ENCODE results near the gene DNAJB12. TPM values are rescaled to one million over a fixed set of nuclear protein-coding genes. Genes with fewer than 3 reads are reported as not detected.

The DNAJB12 gene
- total and polyA plus RNA-seq, 2 donors from 2014 or later = 32.0 to 37.7 TPM

DNA sequence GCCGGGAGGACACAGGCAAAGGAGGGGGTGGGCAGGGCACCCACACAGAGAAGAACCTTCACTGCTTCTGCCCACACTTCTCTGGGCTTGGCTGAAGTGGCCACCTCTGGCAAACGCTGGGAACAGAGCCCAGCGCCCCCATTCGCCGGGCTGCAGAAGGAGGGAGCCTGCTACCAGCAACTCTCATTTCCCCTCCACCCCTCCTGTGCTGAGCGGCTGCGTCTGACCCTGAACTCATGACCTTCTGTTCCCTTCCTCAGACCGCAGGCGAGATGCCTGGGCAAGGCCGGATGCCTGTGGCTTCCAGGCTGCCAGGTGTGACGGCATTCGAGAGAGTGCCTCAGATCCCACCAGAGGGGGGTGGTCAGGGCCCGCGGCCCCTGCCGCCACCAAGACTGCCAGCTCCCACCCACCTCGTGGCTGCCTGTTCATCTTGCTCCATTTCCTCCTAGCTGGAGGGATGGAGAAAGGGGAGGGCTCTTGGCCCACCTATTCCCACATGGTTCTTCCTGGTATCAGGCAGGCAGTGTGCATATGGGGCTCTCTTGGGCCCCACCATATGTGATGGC is 19.8 kb downstream of the DNAJB12 start:
- Histone ChIP-seq H3K9me3 (ENCODE audit: control insufficient read depth in 2 of 3, insufficient read depth in 1 of 3, low read length in 3 of 3) (no peaks in the 10 kb centered on the region), H3K27ac (ENCODE audit: low read depth in 2 of 2, low read length in 2 of 2) (peak overlapping the region; percentile 91 to 93), H3K36me3 (ENCODE audit: control insufficient read depth in 2 of 3, insufficient read depth in 3 of 3, low read length in 3 of 3) (peaks cover 4 to 13% (median 6%) of the 10 kb centered on the region in 3 donors), H3K9ac (ENCODE audit: low read length in 3 of 3) (peak overlapping the region in 1 of 3 donors; percentile 12), H3K4me1 (ENCODE audit: control insufficient read depth in 2 of 3, insufficient read depth in 2 of 3, low read depth in 1 of 3, low read length in 3 of 3) (peaks cover 6 to 54% (median 47%) of the 10 kb centered on the region in 3 donors), H3K4me3 (ENCODE audit: low read length in 3 of 3) (no peak overlapping the region), H3K27me3 (ENCODE audit: control insufficient read depth, insufficient read depth, low read length) (no peaks in the 10 kb centered on the region)
- peak; percentile 79 to 99 (median 86) for DNase-seq
- intact Hi-C loops (cut with DNase I) = loop anchor here (10.0 kb wide), 3 partner anchors 60 to 210 kb away; partner anchors contain the start of gene DDIT4
- FAIRE-seq = no peak
- TF ChIP-seq, protein P1, sequence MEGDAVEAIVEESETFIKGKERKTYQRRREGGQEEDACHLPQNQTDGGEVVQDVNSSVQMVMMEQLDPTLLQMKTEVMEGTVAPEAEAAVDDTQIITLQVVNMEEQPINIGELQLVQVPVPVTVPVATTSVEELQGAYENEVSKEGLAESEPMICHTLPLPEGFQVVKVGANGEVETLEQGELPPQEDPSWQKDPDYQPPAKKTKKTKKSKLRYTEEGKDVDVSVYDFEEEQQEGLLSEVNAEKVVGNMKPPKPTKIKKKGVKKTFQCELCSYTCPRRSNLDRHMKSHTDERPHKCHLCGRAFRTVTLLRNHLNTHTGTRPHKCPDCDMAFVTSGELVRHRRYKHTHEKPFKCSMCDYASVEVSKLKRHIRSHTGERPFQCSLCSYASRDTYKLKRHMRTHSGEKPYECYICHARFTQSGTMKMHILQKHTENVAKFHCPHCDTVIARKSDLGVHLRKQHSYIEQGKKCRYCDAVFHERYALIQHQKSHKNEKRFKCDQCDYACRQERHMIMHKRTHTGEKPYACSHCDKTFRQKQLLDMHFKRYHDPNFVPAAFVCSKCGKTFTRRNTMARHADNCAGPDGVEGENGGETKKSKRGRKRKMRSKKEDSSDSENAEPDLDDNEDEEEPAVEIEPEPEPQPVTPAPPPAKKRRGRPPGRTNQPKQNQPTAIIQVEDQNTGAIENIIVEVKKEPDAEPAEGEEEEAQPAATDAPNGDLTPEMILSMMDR (IDR thresholded peaks at IDR 0.05; ENCODE audit: borderline replicate concordance, extremely low read depth, insufficient read depth) = no peak

DNA sequence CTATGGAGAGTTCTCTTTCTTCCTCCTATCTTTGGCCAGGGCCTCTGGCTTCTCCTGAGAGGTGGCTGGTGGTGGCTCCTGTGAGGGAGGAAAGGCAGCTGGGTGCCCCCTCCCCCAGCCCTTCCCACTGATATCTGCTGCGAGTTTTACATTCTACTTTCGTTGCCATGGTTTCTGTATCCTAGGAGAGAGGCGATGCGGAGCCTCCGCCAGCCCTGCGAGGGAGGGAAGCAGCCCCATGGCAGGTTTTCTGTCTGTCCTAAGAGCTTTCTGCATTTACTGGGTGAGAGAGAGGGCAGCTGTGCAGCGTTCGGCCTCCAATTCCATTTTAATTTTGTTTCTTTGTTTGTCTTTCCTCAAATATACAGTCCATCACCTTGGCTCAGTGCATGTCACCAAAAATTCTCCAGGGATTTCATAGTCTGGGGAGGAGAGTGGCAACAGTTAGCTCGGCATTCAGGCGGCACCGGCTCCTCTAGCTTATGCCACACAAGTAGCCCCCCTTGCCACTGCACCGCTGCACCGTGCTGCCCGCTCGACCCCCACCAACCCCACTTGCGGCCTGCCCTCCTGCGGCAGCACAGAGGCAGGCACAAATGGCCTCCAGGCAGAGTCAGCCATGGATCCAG is 20.4 kb downstream of the DNAJB12 start:
- Histone ChIP-seq H3K9me3 (ENCODE audit: control insufficient read depth in 2 of 3, insufficient read depth in 1 of 3, low read length in 3 of 3) (no peaks in the 10 kb centered on the region), H3K27ac (ENCODE audit: low read depth in 2 of 2, low read length in 2 of 2) (peak overlapping the region; percentile 91 to 93), H3K4me1 (ENCODE audit: control insufficient read depth in 2 of 3, insufficient read depth in 2 of 3, low read depth in 1 of 3, low read length in 3 of 3) (peaks cover 6 to 60% (median 48%) of the 10 kb centered on the region in 3 donors), H3K4me3 (ENCODE audit: low read length in 3 of 3) (no peak overlapping the region), H3K36me3 (ENCODE audit: control insufficient read depth in 2 of 3, insufficient read depth in 3 of 3, low read length in 3 of 3) (peaks cover 4 to 13% (median 6%) of the 10 kb centered on the region in 3 donors), H3K9ac (ENCODE audit: low read length in 3 of 3) (no peak overlapping the region), H3K27me3 (ENCODE audit: control insufficient read depth, insufficient read depth, low read length) (no peaks in the 10 kb centered on the region)
- FAIRE-seq (no peak), DNase-seq (peak; percentile 82 to 93 (median 91))
- intact Hi-C loops (cut with DNase I) = loop anchor here (10.0 kb wide), 3 partner anchors 60 to 210 kb away; partner anchors contain the start of gene DDIT4
- TF ChIP-seq, protein P1 (IDR thresholded peaks at IDR 0.05; ENCODE audit: borderline replicate concordance, extremely low read depth, insufficient read depth) = no peak

DNA sequence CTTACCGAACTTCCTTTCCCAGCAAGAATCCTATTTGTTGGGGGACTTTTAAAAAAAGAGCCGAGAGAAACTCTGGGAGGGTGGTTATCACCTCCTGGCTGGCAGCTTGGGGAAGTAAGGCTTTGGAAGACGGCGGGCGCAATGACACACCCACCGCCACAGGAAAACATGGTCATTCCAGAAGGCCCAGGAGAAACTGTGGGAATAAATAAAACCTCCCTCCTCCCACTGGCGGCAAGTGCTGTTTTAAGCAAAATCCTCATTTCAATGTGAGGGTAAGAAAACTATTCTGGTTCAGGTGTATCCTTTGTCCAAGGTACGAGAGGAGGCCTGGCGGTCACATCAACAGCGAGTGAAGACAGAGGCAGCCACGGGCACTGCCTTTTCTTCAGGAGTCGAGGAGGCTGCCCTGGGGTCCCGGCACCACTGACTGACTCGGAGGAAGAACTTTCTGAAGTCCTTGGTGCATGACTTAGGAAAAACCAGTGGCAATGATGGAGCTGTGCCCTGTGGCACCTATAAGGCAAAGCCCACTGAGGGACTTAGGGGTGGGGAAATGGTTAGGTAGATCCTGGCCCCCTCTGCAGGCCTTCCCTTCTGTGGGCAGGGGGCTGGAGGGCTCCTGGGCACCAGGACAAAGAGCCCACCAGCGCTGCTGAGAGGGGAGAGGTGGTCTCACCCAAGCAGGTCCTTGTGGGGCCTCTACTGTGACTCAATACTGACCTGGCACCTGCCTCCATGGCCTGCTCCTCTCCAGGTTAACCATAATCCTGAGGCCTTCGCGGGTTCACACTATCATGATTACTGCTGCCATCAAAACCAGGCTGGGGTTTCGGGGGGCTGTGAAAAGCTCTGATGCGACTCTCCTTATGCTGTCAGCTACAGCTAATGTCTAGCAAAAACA is 21.4 kb downstream of the DNAJB12 start:
- Histone ChIP-seq H3K36me3 (ENCODE audit: control insufficient read depth in 2 of 3, insufficient read depth in 3 of 3, low read length in 3 of 3) (peaks cover 4 to 11% (median 6%) of the 10 kb centered on the region in 3 donors), H3K27me3 (ENCODE audit: control insufficient read depth, insufficient read depth, low read length) (no peaks in the 10 kb centered on the region), H3K27ac (ENCODE audit: low read depth in 2 of 2, low read length in 2 of 2) (peak overlapping the region; percentile 87 to 91), H3K4me3 (ENCODE audit: low read length in 3 of 3) (no peak overlapping the region), H3K9ac (ENCODE audit: low read length in 3 of 3) (no peak overlapping the region), H3K4me1 (ENCODE audit: control insufficient read depth in 2 of 3, insufficient read depth in 2 of 3, low read depth in 1 of 3, low read length in 3 of 3) (peaks cover 6 to 67% (median 54%) of the 10 kb centered on the region in 3 donors), H3K9me3 (ENCODE audit: control insufficient read depth in 2 of 3, insufficient read depth in 1 of 3, low read length in 3 of 3) (no peaks in the 10 kb centered on the region)
- TF ChIP-seq, protein P1 (IDR thresholded peaks at IDR 0.05; ENCODE audit: borderline replicate concordance, extremely low read depth, insufficient read depth) = no peak
- intact Hi-C loops (cut with DNase I) = loop anchor here (10.0 kb wide), 3 partner anchors 59 to 209 kb away; partner anchors contain the start of gene DDIT4
- FAIRE-seq (no peak), DNase-seq (peak in 1 of 5 donors; percentile 69)

All from kidney (tissue), 14 donors.